Measurements from ENCODE around the gene DAPK1.

- TF ChIP-seq ARNTL (CRISPR knock-in tag; IDR thresholded peaks at IDR 0.05; ENCODE audit: borderline replicate concordance, low read depth) (no peak), ZC3H10 (CRISPR knock-in tag; IDR thresholded peaks at IDR 0.05) (no peak), ZFP3 (CRISPR knock-in tag; IDR thresholded peaks at IDR 0.05) (no peak), OSR1 (CRISPR knock-in tag; IDR thresholded peaks at IDR 0.05) (no peak), SNAI2 (CRISPR knock-in tag; IDR thresholded peaks at IDR 0.05) (no peak), RARB (CRISPR knock-in tag; IDR thresholded peaks at IDR 0.05) (no peak)
These were observed 31.3 kb downstream of the DAPK1 start for GRCh38 chr9:87528969-87529368.

Data from SK-N-SH treated with all-trans-retinoic acid at 6 μM for 48 hours (cell line).